DMS79 treated with DMSO at 0.1 percent for 48 hours (cell line): Measurements from ENCODE around the gene BBC3.

Source experiments
- DNase-seq: peaks from one replicate; lab custom pipeline; 2025; lab: John Stamatoyannopoulos, UW

The BBC3 gene

DNA sequence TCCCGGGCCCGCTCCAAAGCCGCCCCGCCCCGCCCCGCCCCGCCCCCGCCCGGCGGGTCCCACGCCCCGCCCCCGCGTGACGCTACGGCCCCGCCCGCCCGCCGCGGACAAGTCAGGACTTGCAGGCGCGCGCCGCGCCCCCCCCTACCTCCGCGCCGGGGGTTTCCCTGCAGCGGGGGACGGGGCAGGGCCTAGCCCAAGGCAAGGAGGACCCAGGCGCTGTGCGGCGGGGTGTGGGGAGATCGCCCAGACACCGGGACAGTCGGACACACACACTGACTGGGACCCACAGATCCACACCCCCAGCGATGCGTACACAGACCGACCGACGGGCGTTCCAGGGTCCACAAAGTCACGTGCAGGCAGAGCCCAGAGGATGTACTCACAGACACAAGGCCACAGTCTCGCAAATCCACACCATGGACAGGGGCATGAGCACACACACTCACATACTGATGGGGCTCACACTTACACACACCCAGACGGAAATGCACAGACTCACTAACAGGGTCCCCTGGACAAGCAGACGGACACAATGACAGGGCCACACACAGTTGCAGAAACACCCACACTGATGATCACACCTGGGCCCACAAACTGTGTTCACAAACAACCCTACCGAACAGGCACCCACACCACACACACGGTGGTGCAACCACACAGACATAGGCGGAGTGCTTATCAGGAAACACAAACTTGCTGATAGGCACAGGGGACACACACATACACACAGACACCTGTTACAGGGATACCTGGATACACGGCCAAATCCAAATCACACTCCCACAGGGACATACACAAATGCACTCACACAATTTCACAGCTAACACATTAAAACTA is 436 bp upstream of the BBC3 start:
- DNase-seq: peak; percentile 22

DNA sequence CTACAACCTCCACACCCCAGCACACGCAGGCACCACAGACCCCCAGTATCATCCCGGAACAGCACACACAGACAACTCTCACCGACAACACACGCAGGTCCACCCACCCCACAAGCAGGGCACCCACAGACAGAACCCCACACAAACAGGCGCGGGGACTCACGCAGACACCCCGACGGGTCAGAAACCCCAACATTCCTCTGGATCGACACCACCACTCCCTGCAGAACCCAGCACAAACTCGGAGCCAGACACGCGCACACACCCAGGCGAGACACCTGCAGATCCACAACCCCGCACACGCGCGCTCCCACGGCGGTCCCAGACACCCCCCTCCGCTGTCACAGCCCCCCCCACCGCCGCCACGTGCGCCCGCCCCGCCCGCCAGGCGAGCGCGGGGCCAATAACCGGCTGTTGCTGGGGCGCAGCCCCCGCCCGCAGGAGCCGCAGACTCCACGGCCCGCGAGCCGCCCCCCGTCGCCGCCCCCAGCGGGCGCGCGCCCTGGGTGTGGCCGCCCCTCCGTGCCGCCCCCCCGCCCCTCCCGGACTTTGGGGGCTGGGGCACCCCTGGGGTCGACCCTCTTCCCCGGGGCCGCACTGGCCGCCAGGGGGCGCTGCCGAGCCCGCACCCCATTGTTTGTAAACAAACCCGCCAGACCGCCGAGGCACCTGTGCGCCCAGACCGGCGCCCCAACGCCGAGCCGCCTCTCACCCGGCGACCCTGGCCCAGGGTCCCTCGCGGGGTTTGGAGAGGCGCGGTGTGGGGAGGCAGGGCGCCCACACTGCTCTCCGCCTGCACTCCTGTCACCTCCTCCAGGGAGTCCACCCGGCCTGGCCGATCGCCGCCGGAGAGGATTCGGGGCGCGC is 712 bp downstream of the BBC3 start:
- DNase-seq: no peak

DNA sequence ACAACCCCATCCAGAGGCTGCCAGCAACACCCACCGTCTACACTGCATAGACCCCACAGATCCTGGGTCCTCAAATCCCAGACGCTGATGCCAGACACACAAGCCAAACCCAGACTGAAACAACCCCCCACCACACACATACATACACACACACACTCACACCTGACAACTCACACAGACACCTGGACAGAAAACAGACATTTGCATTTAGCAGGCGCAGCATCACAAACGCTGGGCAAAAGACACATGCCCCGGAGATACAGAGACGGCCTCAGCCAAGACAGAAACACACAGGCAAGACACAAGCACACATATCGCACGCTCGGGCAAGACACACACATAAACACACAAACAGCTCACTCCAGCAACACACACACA is 1.3 kb downstream of the BBC3 start:
- peak; percentile 4 for DNase-seq

- no peak for DNase-seq
Measured at GRCh38 chr19:47228937-47229675, 1.9 kb downstream of the BBC3 start.

- DNase-seq: peak; percentile 11
Measured at GRCh38 chr19:47228168-47228936, 2.6 kb downstream of the BBC3 start.

DNA sequence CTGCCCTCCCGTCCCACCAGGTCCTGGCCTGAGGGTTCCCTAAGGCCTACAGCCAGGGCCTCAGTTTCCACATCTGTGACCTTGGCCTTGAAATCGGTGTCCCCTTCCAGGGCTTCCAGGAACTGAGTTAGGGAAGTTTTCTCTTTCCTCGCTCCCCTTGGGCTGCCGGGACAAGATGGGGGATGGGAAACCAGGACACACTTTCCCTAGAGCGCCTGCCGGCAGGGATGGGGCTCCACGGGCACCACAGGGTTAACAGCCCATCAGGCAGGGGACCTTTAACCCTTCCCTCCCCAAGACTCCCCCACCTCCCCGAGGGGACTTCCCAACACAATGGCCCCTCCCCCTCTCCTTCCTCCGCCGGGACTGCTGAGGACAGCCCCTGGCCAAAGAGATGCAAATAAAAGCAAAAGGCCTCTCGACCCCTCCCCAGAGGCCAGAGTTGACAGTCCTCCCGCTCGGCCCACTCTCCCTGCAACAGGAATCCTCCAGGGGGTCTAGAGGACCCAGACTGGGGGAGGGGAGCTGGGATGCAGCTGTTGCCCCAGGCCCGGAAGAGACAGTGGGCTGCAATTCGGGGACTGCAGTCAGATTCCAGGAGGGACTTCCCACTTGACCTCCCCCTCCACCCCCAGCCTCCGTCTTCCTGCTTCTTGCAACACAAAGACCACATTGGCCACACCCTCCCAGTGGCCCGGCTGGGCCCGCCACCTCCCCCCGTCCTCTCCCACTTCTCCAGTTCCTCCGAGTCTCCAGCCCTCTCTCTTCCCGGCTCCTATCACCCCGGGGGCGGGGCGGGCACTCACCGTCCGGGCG is 3.4 kb downstream of the BBC3 start:
- peak; percentile 53 for DNase-seq

- DNase-seq: peak; percentile 54
Measured at GRCh38 chr19:47226426-47227351, 4.3 kb downstream of the BBC3 start.

DNA sequence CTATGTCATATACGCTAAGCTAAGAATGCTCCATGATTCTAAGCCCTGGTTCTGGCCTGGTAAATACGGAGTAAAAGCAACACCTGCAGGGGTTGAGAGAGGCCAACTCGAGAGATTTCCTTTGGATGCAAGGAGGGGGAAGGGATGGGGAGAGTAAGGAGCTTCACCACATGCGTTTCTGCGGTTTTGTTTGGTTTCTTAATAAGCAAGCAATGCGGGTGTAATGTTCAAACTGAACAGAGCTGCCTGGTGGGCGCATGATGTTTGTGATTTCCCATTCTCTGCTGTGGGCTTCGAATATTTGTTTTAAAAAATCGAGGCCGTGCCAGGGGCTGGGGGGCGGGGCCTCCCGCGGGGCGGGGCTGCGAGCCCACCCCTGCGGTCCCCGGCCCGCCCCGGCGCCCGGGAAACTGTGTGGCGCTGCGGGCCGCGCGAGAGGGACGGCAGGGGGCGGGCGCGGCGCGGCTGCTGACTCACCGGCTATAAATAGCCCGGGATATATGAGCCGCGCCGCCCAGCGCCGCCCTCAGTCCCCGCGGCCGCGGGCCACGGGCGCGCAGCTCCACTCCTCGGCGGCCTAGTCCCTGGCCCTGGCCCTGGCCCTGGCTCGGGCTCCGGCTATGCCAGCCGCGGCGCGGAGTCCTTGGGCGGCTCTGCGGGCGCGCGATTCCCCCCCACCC is 5.1 kb downstream of the BBC3 start:
- DNase-seq: peak; percentile 79

- DNase-seq: no peak
Measured at GRCh38 chr19:47221890-47222289, 9.1 kb downstream of the BBC3 start.

- DNase-seq: no peak
Measured at GRCh38 chr19:47221080-47221841, 9.7 kb downstream of the BBC3 start.

DNA sequence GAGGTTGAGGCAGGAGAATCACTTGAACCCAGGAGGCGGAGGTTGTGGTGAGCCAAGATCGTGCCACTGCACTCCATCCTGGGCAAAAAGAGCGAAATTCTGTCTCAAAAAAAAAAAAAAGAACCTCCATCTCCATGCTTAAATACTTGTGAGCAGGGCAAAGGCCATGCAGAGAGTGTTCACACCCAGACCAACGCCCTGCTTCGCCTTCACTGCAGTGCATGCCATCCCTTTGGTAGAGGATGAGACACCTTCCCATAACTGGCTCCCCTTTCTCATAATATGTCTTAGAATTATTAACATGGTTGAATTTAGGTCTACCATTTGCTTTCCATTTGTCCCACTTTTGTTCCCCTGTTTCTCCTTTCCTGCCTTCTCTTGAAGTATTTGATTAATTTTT is 15.4 kb downstream of the BBC3 start:
- DNase-seq: no peak

GRCh38 chr19:47210689-47211316 is 20.2 kb downstream of the BBC3 start:
- peak; percentile 59 for DNase-seq

DNA sequence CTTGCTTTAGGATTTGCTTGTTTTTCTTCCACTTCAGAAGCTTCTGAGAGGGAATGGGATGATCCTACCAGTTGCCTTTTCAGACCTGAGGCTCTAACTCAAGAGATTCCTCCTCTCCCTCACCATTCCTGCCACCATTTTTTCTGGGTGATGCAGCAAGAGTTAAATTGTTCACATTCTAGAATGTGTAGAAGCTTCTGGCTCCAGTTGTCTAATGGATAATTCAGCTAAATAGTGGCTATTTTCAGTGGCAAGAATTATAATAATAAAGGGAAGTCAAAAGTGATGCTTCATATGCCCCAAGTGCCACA is 20.9 kb downstream of the BBC3 start:
- no peak for DNase-seq

- DNase-seq: no peak
Measured at GRCh38 chr19:47209319-47210179, 21.4 kb downstream of the BBC3 start.

- no peak for DNase-seq
Measured at GRCh38 chr19:47203254-47203653, 27.7 kb downstream of the BBC3 start.

DNA sequence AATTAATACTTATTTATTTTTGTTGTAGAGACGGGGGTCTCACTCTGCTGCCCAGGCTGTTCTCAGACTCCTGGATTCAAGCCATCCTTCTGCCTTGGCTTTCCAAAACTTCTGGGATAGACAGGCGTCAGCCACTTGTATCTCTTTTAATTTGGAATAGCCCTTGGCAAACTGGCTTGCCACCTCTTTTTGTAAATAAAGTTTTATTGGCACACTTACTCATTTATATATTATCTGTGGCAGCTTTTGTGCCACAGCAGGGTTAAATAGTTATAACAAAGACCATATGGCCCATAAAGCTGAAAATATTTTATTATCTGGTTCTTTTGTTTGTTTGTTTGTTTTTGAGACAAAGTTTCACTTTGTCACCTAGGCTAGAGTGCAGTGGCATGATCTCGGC is 30.5 kb downstream of the BBC3 start:
- DNase-seq: no peak

- no peak for DNase-seq
Measured at GRCh38 chr19:47197141-47197540, 33.9 kb downstream of the BBC3 start.
